GM19324 (cell line): ENCODE results near the gene LPAR1.
"Not testable (repeated sequence)": the region's sequence is repeated elsewhere in the genome, so short reads cannot be mapped to it uniquely, and the experiment has no call there.

Experiments
- ATAC-seq: cut with Tn5 transposase; IDR thresholded peaks from one replicate; pipeline ENCODE4 v1.9.1; 2021; ENCODE audit warnings: mild to moderate bottlenecking, moderate library complexity; ENCODE audit not compliant: unreplicated experiment, low FRiP score

The LPAR1 gene

GRCh38 chr9:111038331-111039230 is at the start of gene LPAR1:
TSS of gene LPAR1 (minus strand) at chr9:111038470. CDS start at chr9:110972117, 66,353 bp downstream.
- ATAC-seq = no peak

DNA sequence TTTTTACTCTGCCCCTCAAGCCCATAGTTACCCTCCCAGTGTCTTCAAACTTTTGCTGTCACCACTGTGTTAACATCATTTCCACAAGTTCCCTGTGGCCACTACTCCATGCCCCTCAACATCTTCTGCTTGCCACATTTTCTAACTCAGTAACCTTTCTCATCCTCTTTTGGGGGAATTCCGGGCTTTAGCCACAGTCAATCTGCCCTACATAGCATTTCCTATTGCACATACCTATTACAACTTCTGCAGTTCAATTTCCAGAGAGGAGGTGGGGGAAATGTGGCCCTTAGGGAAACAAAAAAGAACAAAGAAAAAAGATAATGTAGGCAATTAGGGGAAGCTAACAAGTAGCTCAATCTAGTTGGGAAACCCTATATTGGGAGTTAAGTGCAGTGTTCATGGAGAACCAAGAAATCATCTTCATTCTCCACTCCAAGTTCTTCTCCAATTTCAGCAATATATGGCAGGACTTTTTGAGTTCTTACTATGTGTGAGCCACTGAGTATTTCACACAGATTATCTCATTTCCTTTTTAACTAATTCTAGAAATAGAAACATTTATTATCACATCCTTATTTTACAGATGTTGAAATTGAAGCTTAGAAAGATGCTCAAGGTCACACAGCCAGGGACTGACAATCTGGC is 40.2 kb upstream of the LPAR1 start:
- ATAC-seq = no peak

GRCh38 chr9:111076519-111076918 is 38.2 kb upstream of the LPAR1 start:
- no peak for ATAC-seq

GRCh38 chr9:111076042-111076441 is 37.8 kb upstream of the LPAR1 start:
- no peak for ATAC-seq

DNA sequence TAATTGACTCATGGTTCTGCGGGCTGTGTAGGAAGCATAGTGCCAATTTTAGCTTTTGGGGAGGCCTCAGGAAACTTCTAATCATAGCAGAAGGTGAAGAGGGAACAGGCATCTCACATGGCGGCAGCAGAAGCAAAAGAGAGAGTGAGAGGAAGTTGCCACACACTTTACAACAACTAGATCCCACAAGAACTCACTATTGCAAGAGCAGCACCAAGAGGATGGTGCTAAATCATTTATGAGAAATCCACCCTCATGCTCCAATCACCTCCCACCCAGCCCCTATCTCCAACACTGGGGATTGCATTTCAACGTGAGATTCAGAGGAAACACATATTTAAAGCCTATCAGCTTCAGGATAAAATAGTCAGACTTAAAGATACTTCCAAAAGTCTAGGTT is 36.1 kb upstream of the LPAR1 start:
- no peak for ATAC-seq

GRCh38 chr9:111069183-111069582 is 30.9 kb upstream of the LPAR1 start:
- no peak for ATAC-seq

DNA sequence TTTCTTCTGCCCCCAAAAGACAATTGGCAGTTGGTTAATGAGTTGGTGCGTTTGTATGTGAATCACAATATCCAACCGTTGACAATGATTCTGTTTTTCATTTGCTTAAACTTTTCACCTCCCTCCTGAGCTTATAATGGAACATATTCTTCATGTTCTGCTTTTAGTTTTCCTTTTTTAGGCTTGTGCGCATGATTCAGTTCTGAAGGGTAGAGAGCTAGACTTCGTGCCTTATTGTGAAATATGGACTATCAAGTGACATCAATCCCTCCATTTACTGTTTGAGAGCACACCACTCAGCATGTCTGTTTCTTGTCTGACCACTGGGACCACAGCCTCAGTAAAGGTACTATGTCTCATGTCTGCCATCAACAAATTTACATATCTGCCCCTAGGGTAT is 30.5 kb upstream of the LPAR1 start:
- ATAC-seq = no peak

GRCh38 chr9:111068383-111068730 is 30.1 kb upstream of the LPAR1 start:
- ATAC-seq = no peak

DNA sequence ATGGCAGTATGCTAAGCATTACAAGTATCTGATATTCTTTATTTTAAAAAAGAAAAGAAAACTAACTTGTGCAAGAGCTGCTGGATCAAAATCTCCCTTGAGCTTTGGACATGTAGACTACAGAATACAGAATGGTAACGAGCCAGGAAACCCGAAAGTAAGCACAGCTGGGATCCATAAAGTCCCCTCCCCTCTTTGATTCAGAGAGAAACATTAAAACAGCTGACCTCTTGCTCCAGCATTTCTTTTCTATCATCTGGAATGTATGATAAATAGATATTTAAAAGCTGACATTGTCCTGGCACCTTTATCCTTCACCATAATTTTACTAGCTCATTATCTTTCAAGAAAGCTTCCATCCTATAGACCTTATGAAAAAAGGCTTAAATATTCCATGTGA is 28.2 kb upstream of the LPAR1 start:
- ATAC-seq = no peak

GRCh38 chr9:111065414-111065813 is 27.1 kb upstream of the LPAR1 start:
- ATAC-seq = no peak

DNA sequence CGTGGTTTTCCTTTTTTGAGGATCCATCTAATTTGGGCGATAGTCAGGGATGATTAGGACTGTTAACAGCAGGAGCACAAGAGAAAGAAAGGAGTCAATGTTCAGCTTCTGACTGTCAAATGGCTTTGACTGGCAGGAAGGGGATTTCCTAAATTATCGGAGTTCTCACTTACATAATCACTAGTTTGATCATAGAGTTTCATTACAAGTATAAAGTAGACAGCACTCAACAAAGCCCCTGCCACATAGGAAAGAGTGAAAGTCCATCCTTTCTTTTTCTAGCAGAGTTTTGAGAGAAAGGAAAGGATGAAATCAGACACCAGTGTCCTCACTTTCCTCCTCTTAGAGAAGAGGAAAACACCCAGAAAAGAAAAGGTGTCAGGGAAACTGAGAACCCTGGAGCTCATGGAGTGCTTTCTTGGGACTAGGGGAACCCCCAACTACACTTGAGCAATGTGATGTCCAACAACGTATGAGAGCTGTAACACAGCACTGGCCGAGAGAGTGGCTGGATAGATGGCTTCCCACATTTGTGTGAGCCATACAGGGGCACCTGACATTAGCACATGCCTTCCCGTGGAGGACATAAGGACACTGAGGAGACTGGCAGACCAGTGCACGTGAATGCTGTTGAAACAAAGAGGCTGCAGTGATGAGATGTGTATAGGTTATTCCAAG is 26.0 kb upstream of the LPAR1 start:
- ATAC-seq = no peak

GRCh38 chr9:111063332-111063731 is 25.1 kb upstream of the LPAR1 start:
- ATAC-seq = no peak

DNA sequence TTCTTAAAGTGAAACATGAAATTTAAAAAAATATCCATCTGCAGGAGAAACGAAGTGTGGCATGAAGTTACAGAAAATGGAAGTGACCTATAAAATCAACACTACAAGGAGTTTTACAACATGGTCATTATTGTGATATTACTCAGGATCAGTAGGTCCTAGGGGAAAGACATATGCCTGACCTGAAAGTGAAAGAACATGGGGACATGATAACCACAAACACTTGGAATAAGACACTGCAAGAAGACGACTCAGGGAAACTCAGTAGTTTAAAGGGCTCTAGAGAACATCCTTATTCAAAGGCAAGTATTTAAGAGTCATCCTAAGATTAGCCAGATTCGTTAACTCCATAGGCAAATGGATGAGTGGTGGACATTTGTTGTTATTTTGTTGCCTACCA is 19.9 kb upstream of the LPAR1 start:
- no peak for ATAC-seq

DNA sequence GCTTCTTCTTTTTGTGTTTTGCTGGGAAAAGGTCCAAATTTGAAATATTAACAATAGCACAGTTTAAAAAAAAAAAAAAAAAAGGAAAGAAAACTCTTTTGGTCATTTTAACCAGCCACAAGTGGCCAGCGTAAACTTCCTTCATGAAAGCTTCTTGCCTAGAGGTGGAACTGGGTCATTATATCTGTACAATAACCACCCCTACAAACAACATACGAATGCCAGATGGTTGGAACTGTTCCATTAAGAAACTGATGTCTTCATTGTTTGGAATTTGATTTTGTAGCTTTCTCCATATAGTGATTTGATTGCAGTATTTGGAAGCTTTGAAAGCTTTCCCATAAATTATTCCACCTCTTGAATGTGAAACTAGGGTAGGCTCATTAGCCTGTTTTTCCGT is 18.3 kb upstream of the LPAR1 start:
- no peak for ATAC-seq

DNA sequence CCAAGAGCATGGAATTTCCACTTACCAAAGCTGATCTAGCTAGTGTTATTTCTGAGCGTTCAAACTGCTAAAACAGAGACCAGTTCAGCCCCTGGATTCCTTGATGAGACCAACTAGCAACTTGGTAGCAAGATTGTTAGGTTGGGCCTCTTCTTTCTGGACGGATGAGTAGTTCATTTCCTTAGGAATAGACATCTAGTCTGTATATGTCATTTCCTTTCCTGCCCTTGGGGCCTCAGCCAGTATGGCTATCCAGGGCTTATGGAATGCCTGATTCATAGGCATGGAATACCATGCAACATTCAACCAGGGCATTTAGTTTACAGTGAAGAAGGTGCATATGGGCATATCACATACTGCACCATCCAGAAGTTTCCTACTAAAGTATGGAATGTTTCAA is 14.5 kb upstream of the LPAR1 start:
- no peak for ATAC-seq

GRCh38 chr9:111051400-111051799 is 13.1 kb upstream of the LPAR1 start:
- ATAC-seq = no peak

DNA sequence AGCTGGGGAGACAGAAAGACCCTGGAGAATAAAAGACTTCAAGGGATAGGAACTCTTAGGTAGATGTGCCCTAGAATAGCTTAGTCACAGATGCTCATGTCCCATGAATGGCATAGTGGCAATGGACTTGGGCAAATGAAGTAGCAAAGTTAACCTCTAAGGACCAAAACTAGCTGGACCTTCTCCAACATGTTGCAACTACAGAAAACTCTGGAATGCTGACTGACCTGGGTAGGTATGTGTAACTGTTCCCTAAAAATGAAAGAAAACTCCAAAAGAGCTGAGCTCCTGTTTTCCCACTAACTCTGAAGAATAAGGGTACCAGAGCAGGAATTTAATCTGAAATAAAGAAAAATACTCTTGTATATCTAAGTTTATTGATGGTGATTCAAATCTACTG is 12.5 kb upstream of the LPAR1 start:
- no peak for ATAC-seq

GRCh38 chr9:111047287-111047686 is 9.0 kb upstream of the LPAR1 start:
- ATAC-seq = not testable (repeated sequence)

DNA sequence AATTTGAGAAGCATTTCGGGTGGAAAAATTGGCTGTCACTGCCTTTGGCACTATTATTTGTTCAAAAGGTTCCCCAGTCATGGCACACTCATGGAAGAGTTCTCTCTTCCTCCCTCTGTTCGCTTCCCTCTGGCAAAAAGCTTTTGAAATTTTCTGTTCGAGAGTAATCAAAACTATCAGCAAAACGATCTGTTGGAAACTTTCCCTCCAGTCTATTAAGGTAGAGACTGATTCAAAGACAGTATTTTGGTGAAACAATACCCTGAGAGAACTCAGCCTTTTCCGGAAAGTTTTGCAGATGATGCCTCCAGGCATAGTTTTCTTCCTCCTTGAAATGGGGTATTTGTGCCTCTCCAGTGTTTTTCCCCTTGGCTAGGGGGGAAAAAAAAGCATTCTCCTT is 3.6 kb upstream of the LPAR1 start:
- no peak for ATAC-seq

GRCh38 chr9:111040494-111040893 is 2.2 kb upstream of the LPAR1 start:
- ATAC-seq = no peak

GRCh38 chr9:111039231-111039906 is 1.1 kb upstream of the LPAR1 start:
- ATAC-seq = no peak
